ENCODE results near the gene LEPROT. TPM values are rescaled to one million over a fixed set of nuclear protein-coding genes. Genes with fewer than 3 reads are reported as not detected.

The LEPROT gene
- total and polyA plus RNA-seq, 5 donors from 2014 or later: 12.4 to 27.2 (median 19.3) TPM

GRCh38 chr1:65387821-65388220 lies 32.6 kb upstream of the LEPROT start:
- H3K4me1 ChIP-seq (ENCODE audit: control insufficient read depth, insufficient read depth, low read length, poor library complexity, severe bottlenecking): no peaks in the 10 kb centered on the region
- Mint-ChIP-seq H3K4me3 (no peak overlapping the region), H3K4me1 (peaks cover 0 to 10% (median 0%) of the 10 kb centered on the region in 4 donors), H3K9me3 (peaks cover 0 to under 1% (median 0%) of the 10 kb centered on the region in 7 donors), H3K27me3 (no peaks in the 10 kb centered on the region), H3K27ac (no peak overlapping the region), H3K36me3 (no peaks in the 10 kb centered on the region)
- H3K27ac ChIP-seq (ENCODE audit: insufficient read depth, low read length, poor library complexity, severe bottlenecking): no peak overlapping the region
- H3K36me3 ChIP-seq (ENCODE audit: control insufficient read depth, insufficient read depth, low read length): no peaks in the 10 kb centered on the region
- no peak for ATAC-seq (ENCODE audit: low read depth in 2 of 2)
- H3K4me3 ChIP-seq (ENCODE audit: low read depth, low read length): no peak overlapping the region
- H3K27me3 ChIP-seq (ENCODE audit: control insufficient read depth, insufficient read depth, low read length): no peaks in the 10 kb centered on the region
- DNase-seq: no peak
- no peaks in the 10 kb centered on the region for H3K9me3 ChIP-seq (ENCODE audit: control insufficient read depth in 2 of 2, low read length in 2 of 2)

DNA sequence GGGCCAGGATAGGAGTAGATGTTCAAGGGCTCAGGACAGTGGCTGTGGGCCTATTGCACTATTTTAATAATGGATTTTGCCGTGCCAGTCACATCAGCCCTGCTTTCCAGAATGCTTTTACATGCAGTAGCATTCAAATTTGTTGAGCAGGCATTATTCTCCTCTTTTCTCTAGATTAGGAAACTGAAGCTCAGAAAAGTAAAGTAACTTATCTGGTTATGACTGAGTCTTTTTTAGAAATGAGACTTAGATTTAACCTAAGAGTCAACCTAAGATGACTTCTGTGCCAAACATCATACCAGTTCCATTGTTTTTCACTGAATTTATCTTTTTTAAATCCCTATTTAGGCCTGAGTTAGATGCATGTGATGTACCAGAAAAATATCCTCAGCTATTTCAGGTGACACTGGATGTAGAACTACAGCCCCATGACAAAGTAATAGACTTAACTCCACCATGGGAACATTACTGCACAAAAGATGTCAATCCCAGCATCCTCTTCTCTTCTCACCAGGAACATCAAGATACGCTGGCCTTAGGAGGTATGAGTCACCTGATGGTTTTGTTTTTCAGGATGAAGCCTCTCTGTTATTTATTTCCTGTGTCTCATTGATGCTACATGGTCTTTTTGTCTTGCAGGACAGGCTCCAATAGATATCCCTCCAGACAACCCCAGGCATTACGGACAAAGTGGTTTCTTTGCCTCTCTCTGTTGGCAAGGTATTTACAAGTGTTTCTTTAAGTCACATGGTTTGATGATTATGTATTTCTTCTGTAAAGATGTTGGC lies 31.4 kb upstream of the LEPROT start:
- Mint-ChIP-seq H3K4me1 (peaks cover 0 to 15% (median 6%) of the 10 kb centered on the region in 4 donors), H3K27ac (no peak overlapping the region), H3K36me3 (no peaks in the 10 kb centered on the region), H3K4me3 (no peak overlapping the region), H3K27me3 (no peaks in the 10 kb centered on the region), H3K9me3 (no peaks in the 10 kb centered on the region)
- H3K4me1 ChIP-seq (ENCODE audit: control insufficient read depth, insufficient read depth, low read length, poor library complexity, severe bottlenecking): peaks cover 4% of the 10 kb centered on the region
- H3K27me3 ChIP-seq (ENCODE audit: control insufficient read depth, insufficient read depth, low read length): no peaks in the 10 kb centered on the region
- no peak for ATAC-seq (ENCODE audit: low read depth in 2 of 2)
- H3K36me3 ChIP-seq (ENCODE audit: control insufficient read depth, insufficient read depth, low read length): no peaks in the 10 kb centered on the region
- no peak overlapping the region for H3K4me3 ChIP-seq (ENCODE audit: low read depth, low read length)
- no peak overlapping the region for H3K27ac ChIP-seq (ENCODE audit: insufficient read depth, low read length, poor library complexity, severe bottlenecking)
- no peaks in the 10 kb centered on the region for H3K9me3 ChIP-seq (ENCODE audit: control insufficient read depth in 2 of 2, low read length in 2 of 2)
- no peak for DNase-seq

DNA sequence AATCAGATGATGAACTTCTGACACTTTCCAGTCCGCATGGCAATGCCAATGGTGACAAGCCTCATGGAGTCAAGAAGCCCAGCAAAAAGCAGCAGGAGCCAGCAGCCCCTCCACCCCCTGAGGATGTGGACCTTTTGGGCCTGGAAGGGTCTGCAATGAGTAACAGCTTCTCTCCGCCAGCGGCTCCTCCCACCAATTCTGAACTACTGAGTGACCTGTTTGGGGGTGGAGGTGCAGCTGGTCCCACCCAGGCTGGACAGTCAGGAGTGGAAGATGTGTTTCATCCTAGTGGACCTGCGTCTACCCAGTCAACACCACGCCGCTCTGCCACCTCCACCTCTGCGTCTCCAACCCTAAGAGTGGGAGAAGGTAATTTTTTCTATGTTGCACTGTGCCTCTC lies 28.0 kb upstream of the LEPROT start:
- Mint-ChIP-seq H3K36me3 (no peaks in the 10 kb centered on the region), H3K27me3 (no peaks in the 10 kb centered on the region), H3K9me3 (no peaks in the 10 kb centered on the region), H3K27ac (no peak overlapping the region), H3K4me1 (peaks cover 5 to 20% (median 12%) of the 10 kb centered on the region in 4 donors), H3K4me3 (no peak overlapping the region)
- Histone ChIP-seq H3K27me3 (ENCODE audit: control insufficient read depth, insufficient read depth, low read length) (no peaks in the 10 kb centered on the region), H3K4me1 (ENCODE audit: control insufficient read depth, insufficient read depth, low read length, poor library complexity, severe bottlenecking) (peaks cover 7% of the 10 kb centered on the region), H3K4me3 (ENCODE audit: low read depth, low read length) (no peak overlapping the region), H3K27ac (ENCODE audit: insufficient read depth, low read length, poor library complexity, severe bottlenecking) (no peak overlapping the region), H3K36me3 (ENCODE audit: control insufficient read depth, insufficient read depth, low read length) (no peaks in the 10 kb centered on the region), H3K9me3 (ENCODE audit: control insufficient read depth in 2 of 2, low read length in 2 of 2) (no peaks in the 10 kb centered on the region)
- ATAC-seq (ENCODE audit: low read depth in 2 of 2) (no peak), DNase-seq (no peak)

- Histone ChIP-seq H3K36me3 (ENCODE audit: control insufficient read depth, insufficient read depth, low read length) (no peaks in the 10 kb centered on the region), H3K9me3 (ENCODE audit: control insufficient read depth in 2 of 2, low read length in 2 of 2) (no peaks in the 10 kb centered on the region), H3K27me3 (ENCODE audit: control insufficient read depth, insufficient read depth, low read length) (no peaks in the 10 kb centered on the region), H3K4me3 (ENCODE audit: low read depth, low read length) (no peak overlapping the region), H3K27ac (ENCODE audit: insufficient read depth, low read length, poor library complexity, severe bottlenecking) (no peak overlapping the region), H3K4me1 (ENCODE audit: control insufficient read depth, insufficient read depth, low read length, poor library complexity, severe bottlenecking) (peaks cover 7% of the 10 kb centered on the region)
- ATAC-seq (ENCODE audit: low read depth in 2 of 2) (peak; percentile 95 to 98), DNase-seq (peak in 1 of 3 donors; percentile 94)
- Mint-ChIP-seq H3K27ac (peak overlapping the region in 1 of 3 donors; percentile 33), H3K36me3 (no peaks in the 10 kb centered on the region), H3K27me3 (no peaks in the 10 kb centered on the region), H3K4me1 (peaks cover 5 to 20% (median 13%) of the 10 kb centered on the region in 4 donors), H3K4me3 (no peak overlapping the region), H3K9me3 (no peaks in the 10 kb centered on the region)
Measured at GRCh38 chr1:65393347-65393746, 27.1 kb upstream of the LEPROT start.

- H3K36me3 ChIP-seq (ENCODE audit: control insufficient read depth, insufficient read depth, low read length): no peaks in the 10 kb centered on the region
- no peak overlapping the region for H3K27ac ChIP-seq (ENCODE audit: insufficient read depth, low read length, poor library complexity, severe bottlenecking)
- no peaks in the 10 kb centered on the region for H3K27me3 ChIP-seq (ENCODE audit: control insufficient read depth, insufficient read depth, low read length)
- no peak overlapping the region for H3K27ac Mint-ChIP-seq
- no peaks in the 10 kb centered on the region for H3K9me3 Mint-ChIP-seq
- no peak overlapping the region for H3K4me3 ChIP-seq (ENCODE audit: low read depth, low read length)
- peaks cover 7% of the 10 kb centered on the region for H3K4me1 ChIP-seq (ENCODE audit: control insufficient read depth, insufficient read depth, low read length, poor library complexity, severe bottlenecking)
- ATAC-seq (ENCODE audit: low read depth in 2 of 2): no peak
- H3K27me3 Mint-ChIP-seq: no peaks in the 10 kb centered on the region
- H3K9me3 ChIP-seq (ENCODE audit: control insufficient read depth in 2 of 2, low read length in 2 of 2): no peaks in the 10 kb centered on the region
- no peak overlapping the region for H3K4me3 Mint-ChIP-seq
- no peaks in the 10 kb centered on the region for H3K36me3 Mint-ChIP-seq
- no peak for DNase-seq
- peaks cover 5 to 20% (median 13%) of the 10 kb centered on the region in 4 donors for H3K4me1 Mint-ChIP-seq
Measured at GRCh38 chr1:65393928-65394327, 26.5 kb upstream of the LEPROT start.

DNA sequence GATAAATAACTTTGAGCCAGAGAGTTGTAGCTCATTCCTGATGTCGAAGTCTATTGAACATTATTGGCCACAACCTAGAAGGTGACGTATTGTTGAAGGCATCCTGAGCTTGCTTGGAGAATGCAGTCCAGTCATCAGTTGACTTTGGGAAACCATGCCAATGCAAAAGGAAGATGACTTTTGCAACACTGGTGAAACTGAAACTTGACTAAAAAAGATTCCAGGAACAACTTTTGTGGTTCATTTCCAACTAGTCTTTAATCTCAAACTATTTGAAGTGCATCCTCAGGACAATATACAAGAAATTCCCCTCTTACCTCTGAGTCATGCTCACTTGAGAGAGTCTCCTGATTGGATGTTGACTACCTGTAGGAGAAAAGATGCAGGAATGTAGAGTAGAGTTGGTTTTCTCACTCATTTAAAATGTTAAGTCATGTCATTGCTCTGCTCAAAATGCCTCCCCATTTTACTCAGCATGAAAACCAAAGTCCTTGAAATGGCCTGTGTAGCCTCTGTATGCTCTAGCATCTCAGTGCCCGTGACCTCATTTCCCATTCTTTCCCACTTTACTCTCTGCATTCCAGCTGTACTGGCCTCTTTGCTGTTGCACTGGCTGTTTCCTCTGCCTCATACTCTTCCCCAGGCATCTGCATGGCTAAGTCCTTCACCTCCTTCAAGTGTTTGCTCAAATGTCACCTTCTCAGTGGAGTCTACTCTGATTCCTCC lies 24.4 kb upstream of the LEPROT start:
- Mint-ChIP-seq H3K27ac (peak overlapping the region in 2 of 3 donors; percentile 13 to 77), H3K4me1 (peaks cover 5 to 17% (median 12%) of the 10 kb centered on the region in 4 donors), H3K9me3 (no peaks in the 10 kb centered on the region), H3K36me3 (peaks cover 3% of the 10 kb centered on the region), H3K4me3 (no peak overlapping the region), H3K27me3 (no peaks in the 10 kb centered on the region)
- ATAC-seq (ENCODE audit: low read depth in 2 of 2) (no peak), DNase-seq (peak in 1 of 3 donors; percentile 71)
- Histone ChIP-seq H3K27ac (ENCODE audit: insufficient read depth, low read length, poor library complexity, severe bottlenecking) (no peak overlapping the region), H3K9me3 (ENCODE audit: control insufficient read depth in 2 of 2, low read length in 2 of 2) (no peaks in the 10 kb centered on the region), H3K27me3 (ENCODE audit: control insufficient read depth, insufficient read depth, low read length) (no peaks in the 10 kb centered on the region), H3K4me3 (ENCODE audit: low read depth, low read length) (no peak overlapping the region), H3K36me3 (ENCODE audit: control insufficient read depth, insufficient read depth, low read length) (no peaks in the 10 kb centered on the region), H3K4me1 (ENCODE audit: control insufficient read depth, insufficient read depth, low read length, poor library complexity, severe bottlenecking) (peaks cover 7% of the 10 kb centered on the region)

DNA sequence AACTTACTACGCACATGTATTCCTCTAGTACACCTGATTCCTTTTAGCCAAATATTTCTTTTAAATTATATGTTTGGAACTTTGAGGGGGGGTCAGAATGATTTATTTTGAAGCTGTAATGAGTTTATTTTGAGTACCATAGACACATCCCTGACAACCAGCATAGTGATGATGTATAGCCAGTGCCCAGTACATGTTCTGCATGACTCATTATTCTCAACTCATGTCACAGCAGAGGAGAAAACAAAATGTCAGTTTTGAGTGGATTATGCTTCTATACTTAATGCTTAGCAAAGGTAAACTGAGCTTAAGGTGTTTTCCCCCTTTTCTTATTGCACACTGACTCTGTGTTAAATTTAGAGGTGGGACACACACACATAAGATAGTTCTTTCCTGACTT lies 22.4 kb upstream of the LEPROT start:
- ATAC-seq (ENCODE audit: low read depth in 2 of 2) (no peak), DNase-seq (no peak)
- Mint-ChIP-seq H3K36me3 (peaks cover 3% of the 10 kb centered on the region), H3K4me1 (peaks cover 5 to 17% (median 12%) of the 10 kb centered on the region in 4 donors), H3K27ac (no peak overlapping the region), H3K9me3 (no peaks in the 10 kb centered on the region), H3K4me3 (no peak overlapping the region), H3K27me3 (no peaks in the 10 kb centered on the region)
- Histone ChIP-seq H3K9me3 (ENCODE audit: control insufficient read depth in 2 of 2, low read length in 2 of 2) (no peaks in the 10 kb centered on the region), H3K4me1 (ENCODE audit: control insufficient read depth, insufficient read depth, low read length, poor library complexity, severe bottlenecking) (peaks cover 7% of the 10 kb centered on the region), H3K36me3 (ENCODE audit: control insufficient read depth, insufficient read depth, low read length) (no peaks in the 10 kb centered on the region), H3K27ac (ENCODE audit: insufficient read depth, low read length, poor library complexity, severe bottlenecking) (no peak overlapping the region), H3K4me3 (ENCODE audit: low read depth, low read length) (no peak overlapping the region), H3K27me3 (ENCODE audit: control insufficient read depth, insufficient read depth, low read length) (no peaks in the 10 kb centered on the region)

All from CD4-positive, CD25-positive, alpha-beta regulatory T cell (primary cell).